ENCODE results near the gene RFTN1. TPM values are rescaled to one million over a fixed set of nuclear protein-coding genes. Genes with fewer than 3 reads are reported as not detected.

RFTN1 gene
- total RNA-seq, 4 donors from 2014 or later = 10.3 to 26.9 (median 22.3) TPM

- TF ChIP-seq EP300 (IDR thresholded peaks at IDR 0.05) (no peak), POLR2AphosphoS5 (IDR thresholded peaks at IDR 0.05) (no peak)
- Histone ChIP-seq H3K27ac (peak overlapping the region; percentile 78), H3K36me3 (no peaks in the 10 kb centered on the region), H3K9me3 (no peaks in the 10 kb centered on the region), H3K4me1 (peaks cover 35% of the 10 kb centered on the region), H3K27me3 (no peaks in the 10 kb centered on the region), H3K4me3 (peak overlapping the region; percentile 58)
- peak; percentile 71 to 81 for DNase-seq (ENCODE audit: low spot score in 2 of 2)
- WGBS = 2% methylated on average over 22 of the region's 37 CpGs
These were observed 911 bp downstream of the RFTN1 start for GRCh38 chr3:16512435-16513140.

DNA sequence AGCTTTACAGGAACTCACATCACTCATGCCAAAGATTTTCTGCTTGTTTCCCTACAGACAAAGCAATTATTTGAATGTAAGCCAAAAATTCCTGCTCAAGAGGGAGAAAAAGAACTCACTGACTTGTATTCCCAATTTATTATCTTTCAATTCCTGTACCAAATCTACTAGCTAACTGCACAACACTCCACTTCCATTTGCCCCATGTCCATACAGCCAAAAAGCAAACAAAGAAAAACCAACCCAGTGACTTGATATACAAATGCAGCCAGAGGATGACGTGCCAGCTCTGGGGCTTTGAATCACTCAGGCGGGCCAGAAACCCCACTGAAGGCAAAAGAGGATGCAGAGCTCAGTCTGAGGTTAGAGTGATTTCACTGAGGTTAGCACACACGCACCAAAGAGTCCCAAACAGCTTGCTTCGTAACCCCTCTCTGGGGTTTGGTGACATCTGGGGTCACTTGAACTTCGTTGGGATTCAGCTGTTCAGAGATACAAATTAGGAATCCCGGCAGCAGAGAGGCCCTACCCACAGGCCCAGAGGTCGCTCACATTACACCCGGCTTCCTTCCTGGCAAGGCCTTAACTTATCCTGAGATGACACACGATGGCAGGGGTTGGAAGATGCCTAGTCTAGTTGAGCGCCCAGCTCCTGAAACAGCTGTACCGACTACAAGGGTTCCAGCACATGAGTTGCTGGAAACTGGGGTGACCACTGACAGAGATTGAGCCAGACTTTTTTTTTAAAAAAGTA, 1.6 kb downstream of the RFTN1 start:
- TF ChIP-seq POLR2A (IDR thresholded peaks at IDR 0.05) (no peak), POLR2AphosphoS5 (IDR thresholded peaks at IDR 0.05) (peak in 1 of 3 donors; percentile 13)
- peak overlapping the region; percentile 78 for H3K27ac ChIP-seq
- H3K27me3 ChIP-seq = no peaks in the 10 kb centered on the region
- H3K4me3 ChIP-seq = peak overlapping the region; percentile 58
- 15% methylated on average over 11 of the region's 11 CpGs for WGBS
- H3K4me1 ChIP-seq = peaks cover 37% of the 10 kb centered on the region
- peak; percentile 80 to 81 for DNase-seq (ENCODE audit: low spot score in 2 of 2)
- H3K9me3 ChIP-seq = no peaks in the 10 kb centered on the region
- no peaks in the 10 kb centered on the region for H3K36me3 ChIP-seq

- Histone ChIP-seq H3K27me3 (no peaks in the 10 kb centered on the region), H3K36me3 (no peaks in the 10 kb centered on the region), H3K9me3 (no peaks in the 10 kb centered on the region), H3K4me1 (peaks cover 34% of the 10 kb centered on the region), H3K4me3 (no peak overlapping the region), H3K27ac (peak overlapping the region; percentile 34)
- DNase-seq (ENCODE audit: low spot score in 2 of 2) = no peak
- TF ChIP-seq POLR2A (IDR thresholded peaks at IDR 0.05) (no peak), POLR2AphosphoS5 (IDR thresholded peaks at IDR 0.05) (no peak)
- 92% methylated on average over 3 of the region's 3 CpGs for WGBS
These were observed 2.7 kb downstream of the RFTN1 start for GRCh38 chr3:16510620-16511319.

DNA sequence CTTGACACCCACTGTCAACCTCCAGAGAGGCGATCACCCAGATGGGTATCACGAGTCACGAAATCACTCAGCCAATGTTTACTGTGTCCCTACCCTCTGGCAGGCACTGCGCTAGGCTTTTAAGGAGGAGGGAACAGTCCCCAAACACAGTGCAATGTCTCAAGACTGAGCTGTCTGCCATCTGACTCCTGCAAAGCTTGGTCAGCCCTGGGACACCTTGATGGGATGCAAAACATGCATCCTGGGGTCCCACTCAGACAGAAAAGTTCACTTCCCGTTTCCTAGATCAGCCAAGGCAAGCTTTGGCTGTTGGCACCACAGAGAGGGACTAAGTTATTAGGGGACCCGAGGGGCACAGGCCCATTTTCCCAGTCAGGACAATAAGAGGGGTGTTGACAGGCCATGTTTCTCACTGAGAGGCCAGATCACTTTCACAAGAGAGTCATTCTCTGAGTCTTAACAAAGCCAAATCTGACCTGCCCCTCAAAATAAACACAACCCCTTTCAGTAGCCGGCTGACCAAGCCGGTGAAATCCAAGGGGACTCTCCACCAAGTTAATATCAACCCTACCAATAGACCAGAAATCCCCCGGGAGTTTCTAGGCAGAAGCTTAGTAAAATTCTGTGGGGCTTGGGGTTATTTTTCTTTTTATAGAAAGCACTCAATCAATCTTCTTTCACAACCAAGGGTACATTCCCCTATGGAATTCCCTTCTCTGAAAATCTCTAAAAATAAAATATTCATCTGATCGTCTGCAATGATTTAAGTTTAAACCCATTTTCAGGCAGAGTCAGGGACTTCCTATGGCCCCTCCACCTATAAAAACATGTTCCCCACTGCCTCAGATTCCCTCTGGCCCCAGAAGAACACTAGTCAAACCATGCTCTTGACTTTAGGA, 3.5 kb downstream of the RFTN1 start:
- peaks cover 31% of the 10 kb centered on the region for H3K4me1 ChIP-seq
- DNase-seq (ENCODE audit: low spot score in 2 of 2) = no peak
- peak overlapping the region; percentile 34 for H3K27ac ChIP-seq

GRCh38 chr3:16508591-16508995, 4.9 kb downstream of the RFTN1 start:
- Histone ChIP-seq H3K9me3 (no peaks in the 10 kb centered on the region), H3K27me3 (no peaks in the 10 kb centered on the region), H3K27ac (no peak overlapping the region), H3K36me3 (no peaks in the 10 kb centered on the region), H3K4me3 (no peak overlapping the region), H3K4me1 (peaks cover 30% of the 10 kb centered on the region)
- 50% methylated on average over 6 of the region's 6 CpGs for WGBS
- no peak for DNase-seq (ENCODE audit: low spot score in 2 of 2)
- no peak for TF ChIP-seq POLR2A (IDR thresholded peaks at IDR 0.05)
- TF ChIP-seq POLR2AphosphoS5 (IDR thresholded peaks at IDR 0.05) = no peak
- TF ChIP-seq CTCF (IDR thresholded peaks at IDR 0.05) = no peak
- no peak for TF ChIP-seq EP300 (IDR thresholded peaks at IDR 0.05)

More for the DNA sequence above, 3.5 kb downstream of the RFTN1 start:
- TF ChIP-seq EP300 (IDR thresholded peaks at IDR 0.05) = no peak
- no peak for TF ChIP-seq POLR2AphosphoS5 (IDR thresholded peaks at IDR 0.05)
- no peak for TF ChIP-seq POLR2A (IDR thresholded peaks at IDR 0.05)
- Histone ChIP-seq H3K4me3 (no peak overlapping the region), H3K27me3 (no peaks in the 10 kb centered on the region), H3K36me3 (no peaks in the 10 kb centered on the region), H3K9me3 (no peaks in the 10 kb centered on the region)
- 66% methylated on average over 9 of the region's 10 CpGs for WGBS

- Histone ChIP-seq H3K36me3 (no peaks in the 10 kb centered on the region), H3K27me3 (no peaks in the 10 kb centered on the region), H3K27ac (no peak overlapping the region), H3K4me3 (no peak overlapping the region), H3K4me1 (peaks cover 30% of the 10 kb centered on the region), H3K9me3 (no peaks in the 10 kb centered on the region)
- WGBS = 78% methylated on average over 4 of the region's 4 CpGs
- no peak for DNase-seq (ENCODE audit: low spot score in 2 of 2)
- no peak for TF ChIP-seq POLR2AphosphoS5 (IDR thresholded peaks at IDR 0.05)
- no peak for TF ChIP-seq EP300 (IDR thresholded peaks at IDR 0.05)
- TF ChIP-seq CTCF (IDR thresholded peaks at IDR 0.05) = no peak
- no peak for TF ChIP-seq POLR2A (IDR thresholded peaks at IDR 0.05)
These were observed 5.3 kb downstream of the RFTN1 start for GRCh38 chr3:16508243-16508578.

Measured in suprapubic skin (tissue), 4 donors.